ENCODE results near the gene LSM4.
A peak's percentile ranks its signal among the peaks of the same experiment; 100 is the strongest.
"Not testable (repeated sequence)": the region's sequence is repeated elsewhere in the genome, so short reads cannot be mapped to it uniquely, and the experiment has no call there.

LSM4 gene

DNA sequence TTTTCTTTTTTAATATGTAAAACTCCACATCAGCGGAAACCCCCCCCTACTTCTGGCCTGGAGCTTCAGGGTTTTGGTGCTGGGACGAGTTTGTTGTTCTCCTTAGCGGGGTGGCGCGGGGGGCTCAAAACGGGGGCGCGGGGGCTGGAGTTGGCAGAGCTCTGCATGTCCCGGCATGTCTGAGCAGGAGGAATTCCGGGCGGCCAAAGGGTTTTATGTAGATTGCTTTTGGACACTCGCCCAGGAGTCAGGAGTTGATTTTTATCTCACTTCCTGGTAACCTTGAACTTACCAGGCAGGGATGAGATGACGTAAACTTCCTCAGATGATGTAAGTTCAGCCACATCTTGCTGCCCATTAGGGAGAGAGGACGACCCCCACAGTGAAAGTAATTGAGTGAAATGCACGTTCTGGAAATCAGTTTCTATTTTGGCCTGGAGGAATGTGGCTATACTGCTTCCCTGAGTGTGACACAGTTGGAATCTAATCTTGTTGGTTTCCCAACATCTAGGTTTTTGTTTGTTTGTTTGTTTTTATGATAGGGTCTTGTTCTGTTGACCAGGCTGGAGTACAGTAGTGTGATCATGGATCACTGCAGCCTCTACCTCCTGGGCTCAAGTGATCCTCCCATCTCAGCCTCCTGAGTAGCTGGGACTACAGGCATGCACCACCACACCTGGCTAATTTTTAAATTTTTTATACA is 42.1 kb upstream of the LSM4 start:
- H3K27ac ChIP-seq (replicated peaks; ENCODE audit: low read length): no peak overlapping the region
- H2BK15ac ChIP-seq (ENCODE audit: low read length): no peak overlapping the region
- peaks cover 0 to 3% of the 10 kb centered on the region in 2 donors for H3K9me3 ChIP-seq (replicated peaks in 1 of 2; ENCODE audit: control insufficient read depth in 2 of 2, insufficient read depth in 1 of 2, low read depth in 1 of 2, low read length in 2 of 2)
- no peak overlapping the region for H2BK12ac ChIP-seq (ENCODE audit: low read length)
- no peak overlapping the region for H4K8ac ChIP-seq (ENCODE audit: low read depth, low read length)
- no peak overlapping the region for H3K4me3 ChIP-seq (ENCODE audit: low read length in 2 of 2)
- H3K4me1 ChIP-seq (ENCODE audit: control insufficient read depth in 2 of 2, insufficient read depth in 1 of 2, low read depth in 1 of 2, low read length in 2 of 2): peaks cover 13 to 43% of the 10 kb centered on the region in 2 donors
- no peak overlapping the region for H3K23ac ChIP-seq (ENCODE audit: low read depth, low read length, poor library complexity)
- no peaks in the 10 kb centered on the region for H3K79me1 ChIP-seq (ENCODE audit: low read depth, low read length)
- no peak overlapping the region for H4K91ac ChIP-seq (ENCODE audit: low read depth, low read length, poor library complexity)
- H2BK5ac ChIP-seq (ENCODE audit: low read length): peak overlapping the region; percentile 76
- no peak overlapping the region for H3K4me2 ChIP-seq (ENCODE audit: insufficient read depth, low read length, poor library complexity, severe bottlenecking)
- peak overlapping the region; percentile 57 for H2AFZ ChIP-seq (ENCODE audit: low read length)
- no CpG with 5 or more reads among the region's 15 CpGs for WGBS, 2 donors (ENCODE audit: extremely low coverage in 2 of 2, insufficient read length in 2 of 2, insufficient replicate concordance in 1 of 2)
- H3K36me3 ChIP-seq (replicated peaks in 1 of 2; ENCODE audit: control insufficient read depth in 2 of 2, insufficient read depth in 2 of 2, low read length in 2 of 2): peaks cover 0 to 12% of the 10 kb centered on the region in 2 donors
- H3K14ac ChIP-seq (ENCODE audit: low read length): no peak overlapping the region
- H3K9ac ChIP-seq (ENCODE audit: low read depth, low read length, poor library complexity): no peak overlapping the region
- H3K27me3 ChIP-seq (ENCODE audit: control insufficient read depth in 3 of 3, insufficient read depth in 3 of 3, low read depth in 1 of 3, low read length in 3 of 3): peaks cover 0 to 2% (median 0%) of the 10 kb centered on the region in 3 experiments
- no peak for DNase-seq (ENCODE audit: low spot score)
- H3K18ac ChIP-seq (ENCODE audit: low read length): no peak overlapping the region
- no peak overlapping the region for H2BK120ac ChIP-seq (ENCODE audit: low read depth, low read length)
- no peak overlapping the region for H2AK5ac ChIP-seq (ENCODE audit: low read depth, low read length)
- no peak overlapping the region for H3K4ac ChIP-seq (ENCODE audit: low read length)

DNA sequence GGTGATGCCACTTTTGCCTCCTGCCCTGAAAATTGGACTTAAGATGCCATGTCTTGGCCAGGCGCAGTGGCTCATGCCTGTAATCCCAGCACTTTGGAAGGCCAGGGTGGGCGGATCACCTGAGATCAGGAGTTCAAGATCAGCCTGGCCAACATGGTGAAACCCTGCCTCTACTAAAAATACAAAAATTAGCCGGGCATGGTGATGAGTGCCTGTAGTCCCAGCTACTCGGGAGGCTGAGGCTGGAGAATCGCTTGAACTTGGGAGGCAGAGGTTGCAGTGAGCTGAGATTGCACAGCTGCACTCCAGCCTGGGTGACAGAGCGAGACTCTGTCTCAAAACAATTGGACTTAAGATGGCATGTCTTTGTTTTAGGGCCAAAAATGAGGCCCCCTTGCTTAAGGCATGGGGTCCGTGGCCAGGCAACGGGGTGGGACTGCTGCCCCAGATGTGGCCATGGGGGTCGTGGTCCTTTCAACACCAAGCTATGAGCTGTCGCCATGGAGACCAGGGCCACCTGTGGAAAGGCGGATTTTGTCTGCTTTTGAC is 41.5 kb upstream of the LSM4 start:
- not testable (repeated sequence) for H3K27ac ChIP-seq (replicated peaks; ENCODE audit: low read length); H3K4ac ChIP-seq (ENCODE audit: low read length); H3K79me1 ChIP-seq (ENCODE audit: low read depth, low read length); H2BK15ac ChIP-seq (ENCODE audit: low read length); H3K23ac ChIP-seq (ENCODE audit: low read depth, low read length, poor library complexity); H3K9ac ChIP-seq (ENCODE audit: low read depth, low read length, poor library complexity); H2BK120ac ChIP-seq (ENCODE audit: low read depth, low read length); H3K4me2 ChIP-seq (ENCODE audit: insufficient read depth, low read length, poor library complexity, severe bottlenecking); H4K8ac ChIP-seq (ENCODE audit: low read depth, low read length); H3K9me3 ChIP-seq (replicated peaks in 1 of 2; ENCODE audit: control insufficient read depth in 2 of 2, insufficient read depth in 1 of 2, low read depth in 1 of 2, low read length in 2 of 2); H2AK5ac ChIP-seq (ENCODE audit: low read depth, low read length); H3K27me3 ChIP-seq (ENCODE audit: control insufficient read depth in 3 of 3, insufficient read depth in 3 of 3, low read depth in 1 of 3, low read length in 3 of 3); DNase-seq (ENCODE audit: low spot score); H3K4me3 ChIP-seq (ENCODE audit: low read length in 2 of 2); H4K91ac ChIP-seq (ENCODE audit: low read depth, low read length, poor library complexity); H2BK12ac ChIP-seq (ENCODE audit: low read length); H3K14ac ChIP-seq (ENCODE audit: low read length)
- Histone ChIP-seq H3K36me3 (replicated peaks in 1 of 2; ENCODE audit: control insufficient read depth in 2 of 2, insufficient read depth in 2 of 2, low read length in 2 of 2) (peaks cover 0 to 15% of the 10 kb centered on the region in 2 donors), H2AFZ (ENCODE audit: low read length) (peak overlapping the region; percentile 57), H3K18ac (ENCODE audit: low read length) (peak overlapping the region; percentile 81), H3K4me1 (ENCODE audit: control insufficient read depth in 2 of 2, insufficient read depth in 1 of 2, low read depth in 1 of 2, low read length in 2 of 2) (peaks cover 13 to 36% of the 10 kb centered on the region in 2 donors), H2BK5ac (ENCODE audit: low read length) (peak overlapping the region; percentile 71)
- WGBS, 2 donors (ENCODE audit: extremely low coverage in 2 of 2, insufficient read length in 2 of 2, insufficient replicate concordance in 1 of 2): no CpG with 5 or more reads among the region's 11 CpGs

DNA sequence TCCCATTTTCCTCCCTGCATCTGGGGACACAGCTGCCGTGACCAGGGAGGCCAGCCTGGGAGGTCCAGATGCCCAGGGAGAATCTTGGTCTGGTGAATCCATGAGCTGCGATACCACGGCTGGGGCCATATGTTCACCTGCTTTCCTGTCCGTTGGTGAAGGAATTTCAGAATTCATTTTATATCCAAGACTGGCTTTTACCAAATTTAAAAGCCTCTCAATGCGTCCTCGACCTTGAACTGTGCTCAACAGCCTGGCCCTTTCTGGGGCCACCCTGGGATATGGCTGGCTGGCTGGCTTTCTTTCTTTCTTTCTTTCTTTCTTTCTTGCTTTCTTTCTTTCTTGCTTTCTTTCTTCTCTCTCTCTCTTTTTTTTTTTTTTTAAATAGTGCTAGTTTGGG is 40.9 kb upstream of the LSM4 start:
- no peak overlapping the region for H3K4me2 ChIP-seq (ENCODE audit: insufficient read depth, low read length, poor library complexity, severe bottlenecking)
- no peak overlapping the region for H3K23ac ChIP-seq (ENCODE audit: low read depth, low read length, poor library complexity)
- H3K18ac ChIP-seq (ENCODE audit: low read length): no peak overlapping the region
- peaks cover 0 to 19% of the 10 kb centered on the region in 2 donors for H3K36me3 ChIP-seq (replicated peaks in 1 of 2; ENCODE audit: control insufficient read depth in 2 of 2, insufficient read depth in 2 of 2, low read length in 2 of 2)
- H2BK15ac ChIP-seq (ENCODE audit: low read length): no peak overlapping the region
- no peak overlapping the region for H3K4ac ChIP-seq (ENCODE audit: low read length)
- no peak overlapping the region for H3K14ac ChIP-seq (ENCODE audit: low read length)
- no peak overlapping the region for H4K91ac ChIP-seq (ENCODE audit: low read depth, low read length, poor library complexity)
- no peak overlapping the region for H3K9ac ChIP-seq (ENCODE audit: low read depth, low read length, poor library complexity)
- no peak overlapping the region for H3K27ac ChIP-seq (replicated peaks; ENCODE audit: low read length)
- DNase-seq (ENCODE audit: low spot score): no peak
- H3K4me1 ChIP-seq (ENCODE audit: control insufficient read depth in 2 of 2, insufficient read depth in 1 of 2, low read depth in 1 of 2, low read length in 2 of 2): peaks cover 10 to 31% of the 10 kb centered on the region in 2 donors
- no peak overlapping the region for H3K4me3 ChIP-seq (ENCODE audit: low read length in 2 of 2)
- no peaks in the 10 kb centered on the region for H3K79me1 ChIP-seq (ENCODE audit: low read depth, low read length)
- WGBS, 2 donors (ENCODE audit: extremely low coverage in 2 of 2, insufficient read length in 2 of 2, insufficient replicate concordance in 1 of 2): no CpG with 5 or more reads among the region's 6 CpGs
- no peak overlapping the region for H2AFZ ChIP-seq (ENCODE audit: low read length)
- no peak overlapping the region for H2BK120ac ChIP-seq (ENCODE audit: low read depth, low read length)
- no peak overlapping the region for H2BK5ac ChIP-seq (ENCODE audit: low read length)
- peaks cover 0 to 2% (median 0%) of the 10 kb centered on the region in 3 experiments for H3K27me3 ChIP-seq (ENCODE audit: control insufficient read depth in 3 of 3, insufficient read depth in 3 of 3, low read depth in 1 of 3, low read length in 3 of 3)
- H2BK12ac ChIP-seq (ENCODE audit: low read length): no peak overlapping the region
- no peak overlapping the region for H2AK5ac ChIP-seq (ENCODE audit: low read depth, low read length)
- H4K8ac ChIP-seq (ENCODE audit: low read depth, low read length): no peak overlapping the region
- H3K9me3 ChIP-seq (replicated peaks in 1 of 2; ENCODE audit: control insufficient read depth in 2 of 2, insufficient read depth in 1 of 2, low read depth in 1 of 2, low read length in 2 of 2): peaks cover 0 to 3% of the 10 kb centered on the region in 2 donors

DNA sequence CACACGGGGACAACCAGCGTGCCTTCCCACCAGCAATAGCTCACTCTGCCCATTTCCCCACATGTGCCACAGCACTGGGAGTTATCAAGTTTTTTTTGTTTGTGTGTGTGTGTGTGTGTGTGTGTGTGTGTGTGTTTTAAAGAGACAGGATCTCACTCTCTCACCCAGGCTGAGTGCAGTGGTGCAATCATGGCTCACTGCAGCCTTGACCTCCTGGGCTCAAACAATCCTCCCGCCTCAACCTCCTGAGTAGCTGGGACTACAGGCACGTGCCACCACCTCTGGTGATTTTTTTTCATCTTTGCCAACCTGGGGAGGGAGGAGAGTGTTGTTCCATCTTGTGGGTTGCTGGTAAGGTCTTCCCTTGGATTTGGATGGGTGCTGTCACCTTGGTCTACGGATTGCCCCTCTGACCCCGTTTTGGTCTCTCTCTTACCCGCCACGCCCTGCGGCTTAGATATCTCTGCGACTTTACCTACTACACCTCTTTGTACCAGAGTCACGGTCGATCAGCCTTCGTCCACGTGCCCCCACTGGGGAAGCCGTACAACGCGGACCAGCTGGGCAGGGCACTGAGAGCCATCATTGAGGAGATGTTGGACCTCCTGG is 40.2 kb upstream of the LSM4 start:
- Histone ChIP-seq H2BK12ac (ENCODE audit: low read length) (peak overlapping the region; percentile 14), H3K4me1 (ENCODE audit: control insufficient read depth in 2 of 2, insufficient read depth in 1 of 2, low read depth in 1 of 2, low read length in 2 of 2) (peaks cover 8 to 26% of the 10 kb centered on the region in 2 donors), H3K27ac (replicated peaks; ENCODE audit: low read length) (no peak overlapping the region), H3K79me1 (ENCODE audit: low read depth, low read length) (no peaks in the 10 kb centered on the region), H3K9ac (ENCODE audit: low read depth, low read length, poor library complexity) (peak overlapping the region; percentile 27), H4K91ac (ENCODE audit: low read depth, low read length, poor library complexity) (no peak overlapping the region), H2BK120ac (ENCODE audit: low read depth, low read length) (no peak overlapping the region), H3K23ac (ENCODE audit: low read depth, low read length, poor library complexity) (no peak overlapping the region), H2AFZ (ENCODE audit: low read length) (no peak overlapping the region), H3K27me3 (ENCODE audit: control insufficient read depth in 3 of 3, insufficient read depth in 3 of 3, low read depth in 1 of 3, low read length in 3 of 3) (peaks cover 0 to 2% (median 0%) of the 10 kb centered on the region in 3 experiments), H3K18ac (ENCODE audit: low read length) (peak overlapping the region; percentile 53), H2BK15ac (ENCODE audit: low read length) (no peak overlapping the region), H3K4me2 (ENCODE audit: insufficient read depth, low read length, poor library complexity, severe bottlenecking) (no peak overlapping the region), H2AK5ac (ENCODE audit: low read depth, low read length) (peak overlapping the region; percentile 63), H3K14ac (ENCODE audit: low read length) (no peak overlapping the region), H3K4ac (ENCODE audit: low read length) (no peak overlapping the region), H2BK5ac (ENCODE audit: low read length) (no peak overlapping the region), H3K36me3 (replicated peaks in 1 of 2; ENCODE audit: control insufficient read depth in 2 of 2, insufficient read depth in 2 of 2, low read length in 2 of 2) (peaks cover 0 to 25% of the 10 kb centered on the region in 2 donors), H4K8ac (ENCODE audit: low read depth, low read length) (no peak overlapping the region), H3K4me3 (ENCODE audit: low read length in 2 of 2) (no peak overlapping the region), H3K9me3 (replicated peaks in 1 of 2; ENCODE audit: control insufficient read depth in 2 of 2, insufficient read depth in 1 of 2, low read depth in 1 of 2, low read length in 2 of 2) (peaks cover 0 to 3% of the 10 kb centered on the region in 2 donors)
- DNase-seq (ENCODE audit: low spot score): no peak
- WGBS, 2 donors (ENCODE audit: extremely low coverage in 2 of 2, insufficient read length in 2 of 2, insufficient replicate concordance in 1 of 2): no CpG with 5 or more reads among the region's 17 CpGs
